Erythroblast (primary cell): ENCODE results near the gene PSIP1.

Experiments
- GATA1 ChIP-seq: IDR thresholded peaks from 2 replicates; pipeline ENCODE4 v1.6.1; 2011; ENCODE audit warnings: low read depth, mild to moderate bottlenecking, control low read depth, low read length, moderate library complexity
- POLR2A ChIP-seq: IDR thresholded peaks from 2 replicates; pipeline ENCODE4 v1.6.1; 2011; ENCODE audit warnings: mild to moderate bottlenecking, low read length

- no peak for TF ChIP-seq POLR2A
- TF ChIP-seq GATA1 = no peak
Observed at GRCh38 chr9:15491950-15492349, 18.8 kb downstream of the PSIP1 start.
